Right lobe of liver (tissue), 6 donors: ENCODE results near the gene LRP2. TPM values are rescaled to one million over a fixed set of nuclear protein-coding genes. Genes with fewer than 3 reads are reported as not detected.
A peak's percentile ranks its signal among the peaks of the same experiment; 100 is the strongest.

Experiments
- ATAC-seq, 4 donors: fragments of 200-7000 bp; cut with Tn5 transposase; one replicate each; pipeline ENCODE4 v1.9.1; 2020; ENCODE audit warnings: mild to moderate bottlenecking in 4 of 4, moderate library complexity in 4 of 4
- DNase-seq, 3 donors: peaks; one replicate each; pipeline ENCODE4 v3.0.0-alpha.2; 2020
- H3K27ac ChIP-seq, 3 donors: fragments of 200-600 bp; one replicate each; pipeline ENCODE4 v1.8.0; 2022
- H3K27me3 ChIP-seq, 2 donors: fragments of 200-600 bp; one replicate each; pipeline ENCODE4 v1.8.0; 2022
- H3K36me3 ChIP-seq, 4 donors: fragments of 200-600 bp; sonication (generic) in 1 of 4; one replicate each; pipeline versions ENCODE4 v1.5.1 to v1.8.0; 2017 to 2022; ENCODE audit warnings: control low read depth in 1 of 4
- H3K4me1 ChIP-seq, 4 donors: fragments of 200-600 bp; sonication (generic) in 1 of 4; one replicate each; pipeline versions ENCODE4 v1.5.1 to v1.8.0; 2017 to 2022; ENCODE audit warnings: control low read depth in 1 of 4
- H3K4me3 ChIP-seq, 3 donors: fragments of 200-600 bp; one replicate each; pipeline ENCODE4 v1.8.0; 2022
- H3K9me3 ChIP-seq, 4 donors: fragments of 200-600 bp; sonication (generic) in 1 of 4; one replicate each; pipeline versions ENCODE4 v1.5.1 to v1.8.0; 2017 to 2022; ENCODE audit warnings: control low read depth in 1 of 4
- POLR2A ChIP-seq: fragments of 450-650 bp; IDR thresholded peaks from one replicate; pipeline ENCODE4 v1.6.1; 2017; ENCODE audit warnings: antibody characterized with exemption, mild to moderate bottlenecking
- WGBS: methylation state at CpG from one replicate; pipeline ENCODE4 v1.1.6; 2018; ENCODE audit warnings: low coverage, low lambda C conversion rate; ENCODE audit not compliant: insufficient coverage; ENCODE audit errors: missing lambda C conversion rate; 5-methylcytosine and 5-hydroxymethylcytosine counted together
- intact Hi-C, 2 donors: fragments of 100-400 bp; cut with DNase I; formaldehyde crosslinking; loops; one replicate each; pipeline versions ENCODE4 v1.11.2 to v1.14.1; 2022
- total RNA-seq, 6 experiments: library from RNA; depleted of rRNA in 2 of 6; stranded (reverse); fragments of >200 nt in 2 of 6; fragmentation: NEBNext Ultra II Directional in 3 of 6; extraction: Animal tissue kit (Norgen Biotek cat#: 25700) in 3 of 6; gene quantifications; one replicate each; pipeline versions ENCODE4 v1.1.0 to v1.2.4, GENCODE V29; 2016 to 2023
- TF ChIP-seq, protein P1 (sequence below), 4 donors: fragments of 200-600 bp in 3 of 4; fragments of 450-650 bp in 1 of 4; IDR thresholded peaks; one replicate each; pipeline versions ENCODE4 v1.5.1 to v1.8.0; 2016 to 2022; ENCODE audit warnings: antibody characterized with exemption in 4 of 4, mild to moderate bottlenecking in 2 of 4
- donor health status: DM: no; HTN: yes; CAD: no.
- donor health status: DM: no; HTN: no; CAD: no.
- donor health status: DM: no; HTN: no; CAD: no.
- donor health status: DM: no; HTN: yes; CAD: no.
- donor health status: DM: no; HTN: yes; CAD: no.

LRP2 gene
- total RNA-seq, 6 experiments from 2014 or later = 0.51 to 4.4 (median 1.0) TPM

DNA sequence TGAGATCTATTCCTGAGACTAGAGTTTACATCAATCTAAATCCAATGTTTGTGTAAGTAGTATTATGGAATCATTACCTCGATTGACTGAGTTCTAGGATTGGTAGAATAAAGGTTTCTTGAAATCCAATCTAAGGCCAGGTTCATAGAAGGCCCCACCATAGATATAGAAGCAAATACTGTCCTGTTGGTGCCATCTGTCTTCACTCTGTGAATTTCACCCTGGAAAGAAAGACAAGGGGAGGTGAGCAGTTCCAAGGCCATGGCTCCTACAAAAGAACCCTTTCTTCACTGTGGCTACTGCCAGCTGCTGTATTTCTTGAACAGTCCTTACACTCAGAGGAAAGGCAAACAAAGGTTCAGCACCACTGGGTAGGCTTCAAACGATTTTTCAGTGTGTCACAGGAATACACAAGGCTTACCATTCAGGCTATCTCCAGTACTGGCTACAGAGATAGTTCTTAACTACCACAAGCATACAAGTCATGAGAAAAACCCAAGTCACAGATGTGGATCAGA lies 137.0 kb downstream of the LRP2 start:
- TF ChIP-seq, protein P1, sequence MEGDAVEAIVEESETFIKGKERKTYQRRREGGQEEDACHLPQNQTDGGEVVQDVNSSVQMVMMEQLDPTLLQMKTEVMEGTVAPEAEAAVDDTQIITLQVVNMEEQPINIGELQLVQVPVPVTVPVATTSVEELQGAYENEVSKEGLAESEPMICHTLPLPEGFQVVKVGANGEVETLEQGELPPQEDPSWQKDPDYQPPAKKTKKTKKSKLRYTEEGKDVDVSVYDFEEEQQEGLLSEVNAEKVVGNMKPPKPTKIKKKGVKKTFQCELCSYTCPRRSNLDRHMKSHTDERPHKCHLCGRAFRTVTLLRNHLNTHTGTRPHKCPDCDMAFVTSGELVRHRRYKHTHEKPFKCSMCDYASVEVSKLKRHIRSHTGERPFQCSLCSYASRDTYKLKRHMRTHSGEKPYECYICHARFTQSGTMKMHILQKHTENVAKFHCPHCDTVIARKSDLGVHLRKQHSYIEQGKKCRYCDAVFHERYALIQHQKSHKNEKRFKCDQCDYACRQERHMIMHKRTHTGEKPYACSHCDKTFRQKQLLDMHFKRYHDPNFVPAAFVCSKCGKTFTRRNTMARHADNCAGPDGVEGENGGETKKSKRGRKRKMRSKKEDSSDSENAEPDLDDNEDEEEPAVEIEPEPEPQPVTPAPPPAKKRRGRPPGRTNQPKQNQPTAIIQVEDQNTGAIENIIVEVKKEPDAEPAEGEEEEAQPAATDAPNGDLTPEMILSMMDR (IDR thresholded peaks at IDR 0.05) = no peak
- no peak for TF ChIP-seq POLR2A
- 37% methylated on average over 2 of the region's 2 CpGs for WGBS
- H3K4me3 ChIP-seq = no peak overlapping the region
- intact Hi-C loops = no loop called here
- H3K27me3 ChIP-seq = no peaks in the 10 kb centered on the region
- no peaks in the 10 kb centered on the region for H3K9me3 ChIP-seq
- no peak for ATAC-seq
- H3K4me1 ChIP-seq = no peaks in the 10 kb centered on the region
- H3K36me3 ChIP-seq = no peaks in the 10 kb centered on the region
- H3K27ac ChIP-seq = no peak overlapping the region
- DNase-seq = no peak

DNA sequence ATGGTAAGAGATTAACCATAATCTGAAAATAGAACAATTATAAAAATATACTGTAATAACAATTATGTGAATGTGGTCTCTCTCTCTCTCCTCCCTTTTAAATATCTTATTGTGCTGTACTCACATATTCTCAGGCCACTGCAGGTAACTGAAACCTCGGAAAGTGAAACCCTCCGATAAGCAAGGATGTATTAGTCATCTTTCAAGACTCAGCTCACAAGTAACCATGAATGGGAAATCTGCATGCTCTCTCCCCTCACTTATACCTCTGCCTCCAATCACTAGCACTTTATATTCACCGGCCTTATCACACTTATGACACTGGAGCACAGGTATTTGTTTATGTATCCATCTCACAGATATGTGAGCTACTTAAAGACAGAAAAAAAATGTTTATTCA lies 139.7 kb downstream of the LRP2 start:
- WGBS = 72% methylated on average over 3 of the region's 3 CpGs
- no peaks in the 10 kb centered on the region for H3K27me3 ChIP-seq
- TF ChIP-seq POLR2A = no peak
- TF ChIP-seq, protein P1 (IDR thresholded peaks at IDR 0.05) = no peak
- DNase-seq = no peak
- no peaks in the 10 kb centered on the region for H3K36me3 ChIP-seq
- H3K4me3 ChIP-seq = no peak overlapping the region
- no peak for ATAC-seq
- H3K9me3 ChIP-seq = no peaks in the 10 kb centered on the region
- intact Hi-C loops = no loop called here
- H3K4me1 ChIP-seq = no peaks in the 10 kb centered on the region
- H3K27ac ChIP-seq = no peak overlapping the region

DNA sequence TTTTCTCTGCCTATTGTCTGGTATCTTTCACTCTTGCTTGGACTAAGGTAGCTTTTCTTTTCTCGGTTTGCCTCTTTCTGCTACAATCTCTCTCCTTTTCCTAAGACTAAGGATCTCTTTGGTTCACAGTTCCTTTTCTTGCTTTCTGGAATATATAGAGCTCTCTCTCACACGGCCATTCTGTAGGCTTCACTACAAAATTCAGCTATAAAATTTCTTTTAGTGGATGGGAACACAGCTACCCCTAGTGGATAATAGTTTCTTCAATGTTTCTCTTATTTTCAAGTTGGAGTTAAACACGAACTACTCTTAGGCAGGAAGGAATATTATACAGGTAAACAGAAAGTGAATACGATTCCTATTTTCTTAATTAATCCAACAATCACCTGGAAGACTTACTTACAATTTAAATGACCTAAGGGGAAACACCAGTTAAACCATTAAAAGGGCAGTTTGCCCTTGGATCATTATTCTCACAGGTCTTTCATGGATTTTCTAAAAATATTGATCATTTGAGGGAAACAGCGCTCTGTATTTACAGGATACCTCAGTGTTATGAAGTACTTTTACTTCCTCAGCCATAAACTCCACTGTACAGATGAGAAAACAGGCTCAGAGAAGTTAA lies 140.5 kb downstream of the LRP2 start:
- ATAC-seq = peak; percentile 56 to 66 (median 62)
- DNase-seq = no peak

DNA sequence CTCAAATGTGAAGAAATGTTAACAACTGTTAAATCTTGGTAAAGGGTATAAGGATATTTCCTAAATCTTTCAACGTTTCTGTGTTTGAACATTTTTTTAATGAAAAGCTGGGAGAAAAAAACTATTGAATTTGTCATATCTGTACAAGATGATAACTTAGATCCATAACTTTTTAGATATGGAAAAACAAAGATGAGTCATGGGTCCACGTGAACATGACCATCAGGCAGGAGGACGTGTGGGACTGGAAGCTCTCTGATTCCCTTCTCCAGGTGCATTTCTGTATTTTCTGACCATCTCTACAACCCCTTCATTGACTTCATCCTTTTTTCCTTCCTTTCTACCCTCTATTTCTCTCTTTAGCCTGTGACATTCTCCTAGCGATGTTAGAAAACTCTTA lies 151.4 kb downstream of the LRP2 start:
- TF ChIP-seq POLR2A = no peak
- TF ChIP-seq, protein P1 (IDR thresholded peaks at IDR 0.05) = no peak
- no peak overlapping the region for H3K4me3 ChIP-seq

More for the DNA sequence above, 140.5 kb downstream of the LRP2 start:
- H3K27ac ChIP-seq = no peak overlapping the region
- no peaks in the 10 kb centered on the region for H3K27me3 ChIP-seq
- H3K36me3 ChIP-seq = no peaks in the 10 kb centered on the region
- intact Hi-C loops = no loop called here
- H3K4me1 ChIP-seq = no peaks in the 10 kb centered on the region
- WGBS = 34% methylated on average over 5 of the region's 5 CpGs
- no peak for TF ChIP-seq POLR2A
- TF ChIP-seq, protein P1 (IDR thresholded peaks at IDR 0.05) = peak; percentile 42 to 49 (median 44)
- no peak overlapping the region for H3K4me3 ChIP-seq
- no peaks in the 10 kb centered on the region for H3K9me3 ChIP-seq

More for the DNA sequence above, 151.4 kb downstream of the LRP2 start:
- Histone ChIP-seq H3K27me3 (no peaks in the 10 kb centered on the region), H3K9me3 (no peaks in the 10 kb centered on the region), H3K27ac (no peak overlapping the region), H3K36me3 (no peaks in the 10 kb centered on the region), H3K4me1 (no peaks in the 10 kb centered on the region)
- no peak for ATAC-seq
- WGBS = 69% methylated on average over 4 of the region's 4 CpGs
- intact Hi-C loops = no loop called here
- DNase-seq = no peak
